SK-N-MC (cell line): ENCODE measurements around the gene HRH3.

Source experiments
- EZH2 ChIP-seq: fragments of 200-600 bp; sonication (generic); IDR thresholded peaks from one replicate; pipeline ENCODE4 v1.6.1; 2017; ENCODE audit warnings: antibody characterized with exemption
- FOXP2 ChIP-seq: optimal IDR thresholded peaks from 2 replicates; pipeline ENCODE3; 2011; ENCODE audit warnings: mild to moderate bottlenecking, moderate library complexity; ENCODE audit not compliant: insufficient read depth; ENCODE audit errors: extremely low read length, control extremely low read depth
- POLR2AphosphoS5 ChIP-seq: IDR thresholded peaks from 2 replicates; pipeline ENCODE4 v1.6.1; 2012; ENCODE audit warnings: mild to moderate bottlenecking, low read depth, low read length, borderline replicate concordance

- TF ChIP-seq POLR2AphosphoS5 = no peak
- TF ChIP-seq EZH2 = no peak
- TF ChIP-seq FOXP2 = no peak
Measured at GRCh38 chr20:62246431-62246830, 26.4 kb upstream of the HRH3 start.
